ENCODE measurements around the gene CERK.

GRCh38 chr22:46755525-46755924 lies 17.5 kb upstream of the CERK start:
- no peak for TF ChIP-seq EZH2phosphoT487 (IDR thresholded peaks at IDR 0.05; ENCODE audit: low read length)
- no peak for TF ChIP-seq EZH2 (optimal IDR thresholded peaks at IDR 0.05; ENCODE audit: low read depth, low read length)
